HG02973 (cell line): ENCODE measurements around the gene DPP9.

Experiments used
- ATAC-seq: cut with Tn5 transposase; IDR thresholded peaks from one replicate; pipeline ENCODE4 v1.9.1; 2021; ENCODE audit warnings: moderate library complexity; ENCODE audit not compliant: unreplicated experiment

Gene DPP9

GRCh38 chr19:4660993-4661392 lies 62.6 kb downstream of the DPP9 start:
- no peak for ATAC-seq

- ATAC-seq = no peak
Observed at GRCh38 chr19:4660181-4660791, 63.4 kb downstream of the DPP9 start.

- ATAC-seq = no peak
Observed at GRCh38 chr19:4657835-4658234, 65.8 kb downstream of the DPP9 start.

- no peak for ATAC-seq
Observed at GRCh38 chr19:4657262-4657661, 66.4 kb downstream of the DPP9 start.

DNA sequence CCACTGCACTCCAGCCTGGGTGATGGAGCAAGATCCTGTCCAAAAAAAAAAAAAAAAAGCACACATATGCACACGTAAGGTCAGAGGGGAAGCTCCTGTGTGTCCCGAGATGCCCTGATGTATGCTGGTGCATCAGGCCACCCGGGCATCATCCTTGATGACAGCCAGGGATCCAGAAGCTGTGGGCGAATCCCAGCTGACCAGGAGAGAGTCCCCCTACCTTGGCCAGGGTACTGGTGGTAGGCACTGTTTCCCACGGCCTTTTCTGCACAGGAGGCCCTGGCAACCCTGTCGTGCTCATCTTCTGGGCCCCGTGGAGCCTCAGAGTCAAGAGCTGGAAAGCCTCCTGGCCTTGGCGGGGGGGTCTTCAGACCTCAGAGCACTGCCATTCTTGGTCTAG lies 67.5 kb downstream of the DPP9 start:
- no peak for ATAC-seq

- no peak for ATAC-seq
Observed at GRCh38 chr19:4654437-4655361, 68.9 kb downstream of the DPP9 start.

GRCh38 chr19:4653793-4654436 lies 69.7 kb downstream of the DPP9 start:
- ATAC-seq = no peak

GRCh38 chr19:4652075-4652474 lies 71.6 kb downstream of the DPP9 start:
- no peak for ATAC-seq

- no peak for ATAC-seq
Observed at GRCh38 chr19:4650159-4650558, 73.5 kb downstream of the DPP9 start.

DNA sequence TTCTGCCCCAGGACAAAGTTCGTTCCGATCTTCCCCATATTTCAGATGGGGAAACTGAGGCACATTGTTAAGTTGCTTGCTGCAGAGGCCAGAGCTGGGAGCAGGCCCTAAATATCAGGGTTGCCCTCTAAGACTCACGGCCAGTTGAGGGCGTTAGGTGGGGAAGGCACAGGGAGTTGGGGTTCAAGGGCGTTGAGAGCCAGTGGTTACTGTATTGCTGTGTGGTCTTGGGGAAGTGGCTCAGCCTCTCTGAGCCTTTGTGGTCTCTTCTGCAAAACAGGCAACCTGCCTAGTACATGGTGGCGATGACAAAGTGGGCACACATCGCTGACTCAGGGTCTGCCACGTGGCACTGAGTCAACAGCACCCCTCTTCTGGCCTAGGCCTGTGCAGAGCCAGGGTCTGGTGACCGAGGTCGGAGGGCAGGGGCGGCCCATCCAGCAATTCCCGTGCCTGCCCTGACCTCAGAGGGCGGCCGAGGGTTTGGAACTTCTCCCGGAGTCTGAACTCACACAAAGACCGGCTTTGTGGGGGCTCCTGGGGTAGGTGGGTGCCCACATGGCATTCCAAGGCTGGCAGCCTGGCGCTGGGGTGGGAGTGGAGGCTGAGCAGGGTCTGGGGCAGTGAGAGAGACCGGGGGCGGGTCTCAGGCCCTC lies 74.1 kb downstream of the DPP9 start:
- ATAC-seq = no peak

- ATAC-seq = no peak
Observed at GRCh38 chr19:4647676-4648644, 75.7 kb downstream of the DPP9 start.

DNA sequence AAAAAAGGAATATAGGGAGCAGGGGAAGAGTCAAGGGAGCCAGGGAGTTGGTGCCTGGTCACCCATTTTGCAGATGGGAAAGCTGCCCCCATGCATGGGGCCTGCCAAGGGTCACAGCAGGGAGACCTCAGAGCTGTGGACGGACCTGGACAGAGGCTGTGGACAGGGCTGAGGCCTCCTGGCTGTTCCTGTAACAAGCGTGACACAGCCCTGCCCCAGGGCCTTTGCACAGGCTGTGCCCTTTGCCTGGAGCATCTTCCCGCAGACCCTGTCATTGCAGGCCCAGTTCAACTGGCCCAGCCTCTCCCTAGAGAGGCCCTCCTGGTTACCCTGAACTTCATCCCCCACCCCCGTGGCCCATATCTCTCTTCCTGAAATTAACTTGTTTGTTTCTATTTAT lies 77.9 kb downstream of the DPP9 start:
- no peak for ATAC-seq

- no peak for ATAC-seq
Observed at GRCh38 chr19:4642625-4643024, 81.0 kb downstream of the DPP9 start.

GRCh38 chr19:4641132-4641531 lies 82.5 kb downstream of the DPP9 start:
- ATAC-seq = no peak

GRCh38 chr19:4640247-4641000 lies 83.2 kb downstream of the DPP9 start:
- ATAC-seq = no peak

- no peak for ATAC-seq
Observed at GRCh38 chr19:4639531-4640246, 84.0 kb downstream of the DPP9 start.

DNA sequence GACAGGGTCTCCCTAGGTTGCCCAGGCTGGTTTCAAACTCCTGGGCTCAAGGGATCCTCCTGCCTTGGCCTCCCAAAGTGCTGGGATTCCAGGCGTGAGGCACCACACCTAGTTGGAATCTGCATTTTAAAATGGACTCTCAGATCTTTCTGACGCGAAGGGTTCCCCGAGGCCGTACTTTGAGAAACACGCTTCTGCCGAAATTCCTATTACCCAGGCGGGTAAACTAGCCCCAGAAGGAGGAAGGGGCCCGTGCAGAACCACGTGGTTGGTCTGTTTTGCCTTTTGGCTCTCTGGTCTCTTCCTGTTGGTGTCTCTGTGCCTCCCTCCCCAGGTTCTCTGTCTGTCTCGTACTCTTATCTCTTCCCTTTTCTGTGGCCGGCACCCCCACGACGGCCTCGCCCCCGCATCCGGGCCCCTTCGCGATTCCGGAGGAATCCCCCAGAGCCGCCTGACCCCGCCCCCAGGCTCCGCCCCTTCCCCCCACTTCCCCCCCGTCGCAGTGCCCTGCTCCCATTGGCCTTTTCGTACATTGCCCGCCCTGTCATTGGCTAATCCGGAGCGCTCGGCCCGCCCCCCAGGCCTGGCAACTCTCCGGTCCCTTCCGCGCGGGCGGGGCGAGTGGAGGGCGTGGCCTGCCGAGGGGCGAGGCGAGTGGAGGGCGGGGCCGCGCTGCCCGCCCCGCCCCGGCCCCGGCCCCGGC lies 84.7 kb downstream of the DPP9 start, which contains the start of gene TNFAIP8L1:
Gene TNFAIP8L1 (plus strand): TSS at position 689 of the 703 bp plus-strand sequence. CDS start 12,354 bp downstream, outside the sequence.
- ATAC-seq = peak; percentile 76

GRCh38 chr19:4638317-4638716 lies 85.3 kb downstream of the DPP9 start:
- ATAC-seq = no peak
